ENCODE results near the gene EXT2. TPM values are rescaled to one million over a fixed set of nuclear protein-coding genes. Genes with fewer than 3 reads are reported as not detected.

EXT2 gene
- total and polyA plus RNA-seq, 10 of the 15 experiments (the other 5 are each of a cell fraction or from before 2014, with no cell fraction given) = 3.8 to 31.4 (median 17.9) TPM

- Histone ChIP-seq H3K4me1 (ENCODE audit: control insufficient read depth, insufficient read depth, low read length) (no peaks in the 10 kb centered on the region), H3K4me2 (ENCODE audit: control insufficient read depth, insufficient read depth) (no peak overlapping the region), H3K27ac (ENCODE audit: control insufficient read depth, insufficient read depth) (no peak overlapping the region), H3K9ac (ENCODE audit: control insufficient read depth, insufficient read depth, low read length) (no peak overlapping the region), H3K4me3 (no peak overlapping the region), H4K20me1 (ENCODE audit: control insufficient read depth, insufficient read depth) (no peaks in the 10 kb centered on the region), H2AFZ (ENCODE audit: control insufficient read depth, low read depth, low read length) (no peak overlapping the region), H3K79me2 (ENCODE audit: control insufficient read depth, insufficient read depth, low read length) (no peaks in the 10 kb centered on the region), H3K9me3 (replicated peaks; ENCODE audit: control insufficient read depth, insufficient read depth, low read length) (no peaks in the 10 kb centered on the region), H3K36me3 (ENCODE audit: control insufficient read depth in 2 of 2, insufficient read depth in 2 of 2, low read length in 1 of 2) (peaks cover 0 to 2% of the 10 kb centered on the region in 2 experiments; a peak in 2 of 4 replicates), H3K27me3 (replicated peaks in 1 of 2; ENCODE audit: control insufficient read depth in 2 of 2, insufficient read depth in 2 of 2, low read length in 1 of 2) (no peaks in the 10 kb centered on the region)
- intact Hi-C loops (cut with micrococcal nuclease; ENCODE audit: unreplicated experiment) (no loop called here), in situ Hi-C loops (cut with MboI) (no loop called here)
- SMC1A ChIA-PET (ENCODE audit: uncharacterized antibody, unreplicated experiment) = interaction anchor here (1.1 kb wide), 1 partner anchor 98 kb away, joined by 3 read pairs; no protein-coding TSS in a partner anchor
- WGBS (ENCODE audit: insufficient coverage, insufficient replicate concordance, low lambda C conversion rate, missing lambda C conversion rate) = 88% methylated on average over 7 of the region's 7 CpGs
- DNase-seq (ENCODE audit: low read depth, low spot score) (no peak), ATAC-seq (no peak), FAIRE-seq (no peak)
- RAD21 ChIA-PET (ENCODE audit: unreplicated experiment) = interaction anchor here (1.4 kb wide), 1 partner anchor 16 kb away, joined by 4 read pairs; no protein-coding TSS in a partner anchor
- no TSS peak for BruUV-seq (replicated peaks)
- CTCF ChIA-PET = interaction anchor here (1.6 to 2.3 kb wide), 2 partner anchors 11 to 34 kb away, joined by 4 to 18 read pairs; no protein-coding TSS in a partner anchor
- POLR2A ChIA-PET = interaction anchor here (1.0 kb wide), 1 partner anchor 17 kb away, joined by 4 read pairs; no protein-coding TSS in a partner anchor
- TF ChIP-seq BCL3 (IDR thresholded peaks at IDR 0.05; ENCODE audit: borderline replicate concordance, insufficient read depth, low read depth, low read length, poor library complexity, severe bottlenecking) = no peak
- no peak for TF ChIP-seq CREM (IDR thresholded peaks at IDR 0.05; ENCODE audit: low read depth)
- TF ChIP-seq REST (IDR thresholded peaks at IDR 0.05; ENCODE audit: low read depth, low read length) = no peak
- no peak for TF ChIP-seq ZNF592 (IDR thresholded peaks at IDR 0.05)
- TF ChIP-seq EGR1 (IDR thresholded peaks at IDR 0.05; ENCODE audit: borderline replicate concordance in 1 of 2, low read depth in 2 of 2, low read length in 2 of 2) = no peak
- TF ChIP-seq FOS (IDR thresholded peaks at IDR 0.05; ENCODE audit: borderline replicate concordance, extremely low read depth, insufficient read length) = no peak
- TF ChIP-seq SMC3 (IDR thresholded peaks at IDR 0.05; ENCODE audit: borderline replicate concordance, low read length) = no peak
- no peak for TF ChIP-seq JUNB (IDR thresholded peaks at IDR 0.05)
- no peak for TF ChIP-seq SP1 (IDR thresholded peaks at IDR 0.05; ENCODE audit: low read depth, low read length)
- no peak for TF ChIP-seq EZH2 (IDR thresholded peaks at IDR 0.05; ENCODE audit: borderline replicate concordance, control insufficient read depth, low read depth, low read length)
- no peak for TF ChIP-seq ASH2L (IDR thresholded peaks at IDR 0.05; ENCODE audit: borderline replicate concordance, low read depth)
- TF ChIP-seq RBBP5 (conservative IDR thresholded peaks at IDR 0.05) = no peak
Measured at GRCh38 chr11:44143987-44144909, 48.8 kb downstream of the EXT2 start.

Data from GM12878 (cell line).